Retina (tissue), 1 donor: ENCODE data around the gene AIG1.
"Not testable (repeated sequence)": the region's sequence is repeated elsewhere in the genome, so short reads cannot be mapped to it uniquely, and the experiment has no call there.

Experiments used
- DNase-seq: peaks from one replicate; pipeline ENCODE4 v3.0.0-alpha.2; 2016

AIG1 gene

DNA sequence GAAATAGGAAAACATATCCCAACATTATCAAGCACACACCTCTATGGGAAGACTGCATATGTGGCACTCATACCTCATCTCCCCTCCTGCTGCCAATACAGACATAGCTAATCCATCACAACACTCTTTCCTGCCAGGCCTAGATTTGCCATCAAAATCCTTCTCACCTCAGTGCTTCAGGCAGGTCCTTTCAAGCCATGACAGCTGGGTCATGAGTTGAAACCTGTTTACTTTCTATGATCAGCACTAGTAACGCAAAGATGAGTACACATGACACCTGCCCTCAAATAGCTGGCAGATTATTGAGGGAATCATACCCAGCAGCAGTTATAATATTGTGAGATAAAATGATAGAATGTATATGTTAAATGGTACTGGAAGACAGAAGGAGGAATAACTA lies 183.1 kb downstream of the AIG1 start:
- no peak for DNase-seq

DNA sequence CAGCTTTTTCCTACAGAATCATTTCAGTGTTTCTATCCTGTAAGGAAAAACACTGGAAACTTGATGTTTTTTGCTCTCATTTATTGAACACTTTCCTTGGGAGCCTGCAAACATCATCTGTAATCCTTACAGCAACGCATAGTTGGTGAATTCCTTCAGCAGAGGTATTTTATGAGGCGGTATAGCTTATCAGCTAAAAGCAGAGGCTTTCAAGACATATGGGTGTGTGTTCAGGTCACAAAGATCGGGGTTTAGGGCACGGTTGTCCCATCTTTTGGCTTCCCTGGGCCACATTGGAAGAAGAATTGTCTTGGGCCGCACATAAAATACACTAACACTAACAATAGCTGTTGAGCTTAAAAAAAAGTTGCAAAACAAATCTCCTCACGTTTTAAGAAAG lies 185.0 kb downstream of the AIG1 start:
- DNase-seq: no peak

DNA sequence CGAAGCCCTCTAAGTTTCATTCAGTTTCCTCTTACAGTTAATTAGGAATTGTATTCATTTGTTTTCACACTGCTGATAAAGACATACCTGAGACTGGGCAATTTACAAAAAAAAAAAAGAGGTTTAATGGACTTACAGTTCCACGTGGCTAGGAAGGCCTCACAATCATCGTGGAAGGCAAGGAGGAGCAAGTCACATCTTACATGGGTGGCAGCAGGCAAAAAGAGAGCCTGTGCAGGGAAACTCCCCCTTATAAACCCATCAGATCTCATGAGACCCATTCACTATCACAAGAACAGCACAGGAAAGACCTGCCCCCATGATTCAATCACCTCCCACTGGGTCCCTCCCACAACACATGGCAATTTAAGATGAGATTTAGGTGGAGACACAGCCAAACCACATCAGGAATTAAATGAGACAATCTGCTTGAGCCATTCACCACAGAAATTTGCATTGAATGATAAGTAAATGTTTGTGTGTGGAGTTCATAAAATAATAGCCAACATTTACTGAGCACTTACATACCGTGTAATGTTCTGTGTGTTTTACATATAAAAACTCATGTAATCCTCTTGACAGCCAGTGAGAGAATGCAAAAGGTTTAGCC lies 185.6 kb downstream of the AIG1 start:
- DNase-seq: not testable (repeated sequence)

DNA sequence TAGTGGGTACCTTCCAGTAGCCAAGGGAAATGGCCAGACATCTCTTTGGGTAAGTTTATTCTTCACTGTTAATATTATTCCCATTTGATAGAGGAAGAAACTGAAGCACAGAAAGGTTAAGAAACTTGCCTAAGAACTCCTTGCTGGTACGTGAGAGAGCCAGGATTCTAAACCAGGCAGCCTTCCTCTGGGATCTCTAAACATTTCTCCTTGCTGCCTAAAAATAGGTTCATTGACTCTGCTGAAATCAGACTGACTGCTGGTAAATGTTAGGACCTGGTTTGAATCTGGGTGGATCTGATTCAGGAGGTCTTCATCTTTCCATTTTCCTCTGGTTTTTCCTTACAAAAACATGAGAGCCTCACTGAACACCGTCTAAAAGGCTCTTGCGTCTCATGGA lies 186.9 kb downstream of the AIG1 start:
- no peak for DNase-seq

DNA sequence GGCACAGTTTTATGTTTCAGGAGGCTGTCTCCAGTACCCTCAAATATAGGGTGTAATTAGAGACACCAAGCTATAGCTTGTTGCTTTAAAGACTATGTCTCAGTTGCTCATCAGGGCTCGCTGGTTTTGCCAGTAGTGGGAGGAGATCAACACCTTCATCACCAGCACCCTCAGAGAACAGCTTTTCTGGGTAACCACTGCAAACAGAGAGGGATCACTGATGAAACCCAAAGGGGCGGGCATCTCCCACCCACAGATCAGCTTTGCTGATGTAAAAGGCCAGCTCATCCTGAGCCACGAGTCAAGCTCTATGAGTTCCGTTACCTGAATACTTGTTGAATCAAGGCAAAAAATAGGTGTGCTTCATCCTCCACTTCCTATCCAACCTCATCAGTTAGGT lies 187.7 kb downstream of the AIG1 start:
- no peak for DNase-seq

DNA sequence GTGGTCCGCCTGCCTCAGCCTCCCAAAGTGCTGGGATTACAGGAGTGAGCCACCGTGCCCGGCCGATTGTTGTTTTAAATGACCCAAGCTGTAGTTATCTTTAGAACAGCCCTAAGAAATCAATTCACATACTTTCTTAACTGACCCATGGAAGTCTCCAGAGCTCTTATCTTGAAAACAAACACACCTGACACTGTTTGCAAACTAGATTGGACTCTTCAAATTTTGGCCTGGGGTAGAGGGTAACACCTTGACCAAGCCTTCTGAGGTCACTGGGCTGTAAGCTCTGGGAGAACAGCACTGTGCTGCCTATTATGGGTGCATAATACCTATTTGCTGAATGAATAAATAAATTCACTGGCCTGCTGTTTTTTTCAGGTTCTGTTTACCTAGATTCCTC lies 190.6 kb downstream of the AIG1 start:
- DNase-seq: no peak

DNA sequence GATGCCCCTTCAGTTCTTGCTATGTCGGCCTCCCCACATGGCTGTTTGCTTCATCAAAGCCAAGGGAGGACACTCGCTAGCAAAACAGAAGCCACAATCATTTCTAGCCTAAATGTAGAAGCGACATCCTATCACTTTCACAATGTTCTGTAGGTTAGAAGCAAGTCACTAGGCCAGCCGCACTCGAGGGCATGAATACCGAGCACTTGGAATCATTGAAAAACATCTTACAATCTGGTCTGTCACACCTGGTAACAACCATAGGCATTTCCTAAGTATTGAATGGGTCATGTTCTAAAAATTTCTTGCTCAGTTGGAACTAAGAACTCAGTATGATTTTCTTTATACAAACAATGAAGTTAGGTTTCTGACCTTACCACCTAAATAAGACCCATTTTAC lies 192.3 kb downstream of the AIG1 start:
- DNase-seq: no peak

DNA sequence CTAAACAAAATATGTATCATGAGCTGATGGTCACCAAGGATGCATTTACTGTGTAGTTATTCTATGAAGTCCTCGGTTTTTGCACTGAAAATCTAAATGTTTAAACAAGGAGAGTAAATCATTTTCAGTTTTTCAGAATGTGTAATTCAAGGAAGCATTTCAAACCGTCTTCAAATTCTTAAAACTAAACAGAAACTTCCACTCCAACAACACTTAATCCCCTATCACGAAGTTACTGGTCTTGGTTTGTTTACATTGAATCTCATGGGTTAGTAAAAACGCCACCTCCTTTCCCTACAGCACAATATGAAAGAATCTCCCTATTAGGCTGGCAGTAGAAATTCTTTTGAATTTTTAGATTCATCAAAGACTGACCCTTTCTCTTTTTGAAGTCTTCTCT lies 192.9 kb downstream of the AIG1 start:
- DNase-seq: no peak

DNA sequence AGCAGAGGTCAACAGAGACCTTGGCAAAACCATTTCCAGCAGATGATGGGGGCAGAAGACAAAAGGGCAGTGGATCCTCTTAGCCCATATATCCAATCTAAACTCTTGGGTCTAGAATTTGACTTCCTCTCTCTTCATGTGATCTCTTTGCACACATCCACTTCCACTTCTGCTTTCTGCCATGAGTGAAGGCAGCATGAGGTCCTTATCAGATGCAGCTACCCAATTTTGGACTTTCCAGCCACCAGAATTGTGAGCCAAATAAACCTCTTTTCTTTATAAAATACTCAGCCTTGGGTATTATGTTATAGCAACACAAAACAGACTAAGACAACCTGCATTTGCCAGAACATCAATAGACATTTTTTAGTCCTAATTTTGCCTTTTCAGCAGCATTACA lies 198.3 kb downstream of the AIG1 start:
- DNase-seq: no peak

DNA sequence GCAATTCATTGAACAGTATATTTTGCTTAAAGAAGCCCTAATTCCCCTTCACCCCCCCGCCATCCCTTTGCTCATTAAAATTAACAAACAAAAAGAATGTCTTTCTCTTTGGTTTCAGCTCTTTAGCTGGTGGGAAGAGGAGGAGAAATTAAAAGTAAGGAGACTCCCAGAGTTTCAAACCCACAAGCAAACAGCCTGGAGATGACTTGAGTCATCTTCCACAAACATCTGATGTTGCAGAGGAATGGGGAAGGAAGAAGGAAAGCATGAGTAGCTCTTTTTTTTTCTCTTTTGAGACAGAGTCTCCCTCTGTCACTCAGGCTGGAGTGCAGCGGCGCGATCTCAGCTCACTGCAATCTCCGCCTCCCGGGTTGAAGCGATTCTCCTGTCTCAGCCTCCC lies 200.2 kb downstream of the AIG1 start:
- no peak for DNase-seq

DNA sequence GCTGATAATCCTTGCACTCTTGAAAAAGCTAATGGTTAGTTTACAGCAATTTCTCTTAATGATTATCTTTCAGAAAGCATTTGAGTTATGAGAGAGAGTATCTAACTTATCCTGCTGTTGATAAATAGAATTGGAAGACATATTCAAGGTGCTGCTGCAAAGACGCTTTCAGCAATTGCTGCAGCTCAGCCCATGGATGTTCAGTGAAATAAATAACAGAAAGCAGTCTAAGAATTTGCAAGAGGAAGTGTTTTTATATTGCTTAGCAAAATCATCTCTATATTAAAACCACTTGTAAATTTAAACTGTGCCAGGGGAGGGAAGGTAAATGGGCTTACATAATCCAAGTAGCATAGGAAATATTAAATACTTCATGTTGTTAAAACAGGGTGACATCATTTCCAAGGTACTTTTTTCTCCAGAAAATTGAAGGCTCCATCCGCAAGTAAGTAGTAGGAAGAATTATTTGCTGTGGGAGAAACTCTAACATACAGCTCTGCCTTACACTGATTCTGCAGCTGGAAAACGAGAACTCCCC lies 201.3 kb downstream of the AIG1 start:
- DNase-seq: no peak

DNA sequence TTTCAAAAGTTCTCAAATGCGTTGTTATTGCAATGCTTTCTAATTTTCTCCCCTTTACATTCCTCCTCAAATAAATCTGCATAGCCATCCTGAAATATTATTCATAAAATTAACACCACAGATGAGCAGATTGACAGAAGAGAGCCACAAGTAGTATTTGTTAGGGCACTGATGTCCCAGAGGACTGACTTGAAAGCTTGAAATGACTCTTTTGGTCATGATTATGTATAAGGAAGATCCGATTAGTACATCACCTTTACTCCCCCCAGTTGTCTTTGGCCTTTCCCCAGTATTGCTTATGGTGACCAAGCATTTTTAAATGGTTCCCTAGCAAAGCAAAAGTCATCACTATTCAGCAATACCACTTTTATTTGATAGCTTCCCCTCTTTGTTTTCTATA lies 202.2 kb downstream of the AIG1 start:
- no peak for DNase-seq

DNA sequence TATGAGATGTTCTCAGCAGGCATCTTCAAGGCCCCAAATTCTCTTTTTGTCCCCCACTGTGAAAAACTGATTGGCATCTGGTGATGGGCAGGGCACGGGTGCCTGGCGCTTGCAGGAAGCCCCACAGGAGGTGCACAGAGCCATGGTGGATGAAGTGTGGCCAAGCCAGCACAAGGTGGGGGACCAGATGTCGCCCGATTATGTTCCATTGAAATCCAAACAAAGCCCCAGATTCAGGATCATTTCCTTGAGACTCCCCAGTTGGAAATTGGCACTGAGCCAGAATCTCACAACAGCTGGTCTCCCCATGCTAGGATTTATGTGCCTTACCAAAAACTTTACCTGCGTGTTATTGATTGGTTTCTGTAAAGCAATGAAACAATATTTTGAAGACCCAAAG lies 203.7 kb downstream of the AIG1 start:
- DNase-seq: no peak

DNA sequence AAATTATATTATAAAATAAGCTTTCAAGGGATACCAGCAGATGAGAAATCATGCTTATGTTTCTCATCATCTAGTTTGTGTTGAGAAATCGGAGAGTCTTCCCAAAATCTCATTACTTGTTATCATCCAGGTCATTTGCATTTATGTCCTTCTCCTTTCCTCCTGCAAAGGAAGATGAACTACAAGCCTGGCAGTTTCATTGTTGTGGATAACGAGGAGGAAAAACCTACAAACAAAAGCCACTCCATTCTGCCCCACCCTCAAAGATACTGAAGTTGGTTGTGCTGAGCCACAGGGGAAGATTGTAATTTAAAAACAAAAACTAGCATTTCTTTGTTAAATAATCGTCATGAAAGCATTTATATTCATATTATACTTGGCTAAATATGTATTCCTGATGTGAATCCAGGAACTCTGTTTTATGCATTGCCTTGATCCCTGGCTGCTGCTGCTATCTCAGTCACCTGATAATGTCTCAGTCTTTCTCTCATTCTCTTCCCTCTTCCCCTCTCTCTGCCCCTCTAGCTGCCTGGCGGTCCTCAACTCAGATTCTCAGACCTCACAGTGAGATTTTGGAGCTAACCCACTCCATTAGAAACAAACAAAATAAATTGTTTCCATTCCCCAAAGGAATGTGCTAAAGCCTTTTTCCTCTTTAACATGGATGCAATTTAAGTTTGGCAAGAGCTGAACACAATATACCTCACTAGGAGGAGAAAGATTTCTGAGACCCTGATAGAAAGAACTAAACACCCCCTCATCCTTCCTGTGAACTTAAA lies 204.5 kb downstream of the AIG1 start:
- DNase-seq: no peak

DNA sequence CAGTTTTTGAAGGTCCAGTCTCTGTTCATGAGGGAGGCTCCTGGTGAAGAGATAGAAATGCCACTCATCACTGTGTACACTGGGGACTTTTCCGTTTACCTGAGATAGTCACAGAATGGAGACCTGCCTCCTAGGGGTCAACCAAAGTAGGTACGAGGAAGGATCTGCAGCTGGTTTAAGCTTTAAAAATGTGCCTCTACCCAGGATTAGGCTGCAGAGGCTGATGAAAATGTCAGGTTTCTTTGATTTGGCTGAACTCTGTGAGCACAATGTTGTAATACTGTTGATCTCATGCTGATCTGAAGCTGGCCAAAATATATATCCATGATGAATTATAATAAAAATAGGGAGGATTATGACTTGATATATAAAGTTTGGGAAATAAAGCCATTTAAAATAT lies 207.1 kb downstream of the AIG1 start:
- DNase-seq: no peak

DNA sequence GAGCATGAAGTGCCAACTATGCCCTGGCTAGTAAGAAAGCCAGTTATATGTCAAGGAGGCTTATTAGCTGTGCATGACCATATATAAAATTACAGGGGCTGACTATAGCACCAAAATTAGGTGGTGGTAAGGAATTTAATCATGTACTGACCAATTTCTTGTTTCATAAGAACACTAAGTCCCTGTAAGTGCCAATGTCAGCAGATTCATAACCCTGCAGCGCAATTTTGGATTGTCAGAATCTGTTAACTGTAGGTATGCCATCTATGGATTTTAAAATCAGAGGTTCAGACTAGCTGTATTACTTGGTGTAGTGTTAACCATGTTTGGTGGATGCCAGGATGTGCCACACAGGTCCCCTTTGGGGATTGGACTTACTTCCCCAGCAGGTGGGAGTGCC lies 207.8 kb downstream of the AIG1 start:
- no peak for DNase-seq

DNA sequence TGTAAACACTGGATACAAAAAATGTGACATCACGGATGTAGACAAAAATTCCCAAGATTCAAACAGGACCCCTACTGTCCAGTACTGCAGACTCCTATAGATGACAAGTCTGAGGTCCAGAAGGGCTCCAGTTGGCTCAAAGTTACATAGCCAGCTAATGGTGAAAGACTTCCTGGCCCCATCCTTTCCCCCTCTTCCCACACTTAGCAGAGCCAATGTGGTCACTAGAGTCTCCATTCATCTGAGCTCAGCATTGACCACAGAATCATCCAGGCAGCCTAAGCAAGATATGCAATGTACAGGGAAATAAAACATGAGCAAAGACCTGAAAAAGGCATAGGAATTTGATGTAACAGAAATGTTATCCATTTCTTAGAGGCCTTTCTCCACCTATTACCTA lies 209.3 kb downstream of the AIG1 start:
- DNase-seq: no peak

DNA sequence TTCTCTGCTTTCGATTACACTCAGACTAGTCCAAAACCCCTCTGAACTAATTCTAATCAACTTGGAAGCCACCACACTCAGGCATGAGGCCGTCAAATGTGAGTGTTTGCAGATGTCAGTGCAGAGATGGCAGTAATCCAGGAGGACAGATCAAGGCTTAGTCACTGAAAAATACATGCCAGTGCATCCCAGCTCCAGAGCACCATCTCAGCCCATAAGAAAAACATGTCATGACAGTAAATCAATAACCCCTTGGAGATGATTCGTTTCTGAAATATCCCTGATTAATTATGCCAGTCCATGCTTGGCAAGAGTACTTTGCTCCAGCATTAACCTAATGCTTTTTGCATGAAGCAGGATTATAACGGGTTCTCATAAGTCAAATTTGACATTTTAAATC lies 210.3 kb downstream of the AIG1 start:
- DNase-seq: peak; percentile 69

DNA sequence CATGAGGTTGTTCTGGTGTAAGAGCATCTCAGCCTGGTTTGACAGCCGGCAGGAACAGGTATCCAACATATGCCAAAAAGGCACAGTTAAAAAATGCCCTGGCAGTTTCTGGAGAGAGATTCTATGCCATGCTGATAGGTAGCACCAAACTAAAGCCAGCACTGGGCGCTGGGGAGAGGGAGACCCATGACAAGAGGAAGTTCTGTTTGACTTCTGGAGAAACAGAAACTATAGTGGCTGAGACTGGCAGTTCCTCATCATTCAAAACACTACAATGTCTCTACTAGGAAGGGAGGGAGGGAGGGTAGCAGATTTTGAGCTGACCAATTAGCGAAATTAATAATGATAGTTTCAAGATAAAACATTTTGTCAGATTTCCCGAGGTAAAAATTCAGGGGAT lies 215.7 kb downstream of the AIG1 start:
- DNase-seq: no peak

DNA sequence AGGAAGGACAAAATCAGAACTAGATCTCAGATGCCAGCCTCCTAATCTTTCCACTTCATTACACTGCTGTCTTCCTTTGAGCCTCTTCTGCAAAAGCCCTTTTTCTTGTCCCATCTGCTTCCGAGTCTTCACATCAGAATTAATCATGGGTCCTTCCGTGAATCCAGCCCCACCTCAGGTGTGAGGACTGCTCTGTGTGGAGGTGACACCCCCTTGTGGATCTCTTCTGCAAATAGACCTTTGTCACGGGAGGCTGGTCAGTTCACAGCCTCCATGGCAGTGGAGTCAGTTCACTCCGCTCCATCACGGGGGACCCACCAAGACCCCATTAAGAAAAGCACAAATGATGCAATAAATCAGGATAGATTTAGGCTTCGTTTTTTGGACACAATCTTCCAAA lies 218.7 kb downstream of the AIG1 start:
- peak; percentile 11 for DNase-seq

DNA sequence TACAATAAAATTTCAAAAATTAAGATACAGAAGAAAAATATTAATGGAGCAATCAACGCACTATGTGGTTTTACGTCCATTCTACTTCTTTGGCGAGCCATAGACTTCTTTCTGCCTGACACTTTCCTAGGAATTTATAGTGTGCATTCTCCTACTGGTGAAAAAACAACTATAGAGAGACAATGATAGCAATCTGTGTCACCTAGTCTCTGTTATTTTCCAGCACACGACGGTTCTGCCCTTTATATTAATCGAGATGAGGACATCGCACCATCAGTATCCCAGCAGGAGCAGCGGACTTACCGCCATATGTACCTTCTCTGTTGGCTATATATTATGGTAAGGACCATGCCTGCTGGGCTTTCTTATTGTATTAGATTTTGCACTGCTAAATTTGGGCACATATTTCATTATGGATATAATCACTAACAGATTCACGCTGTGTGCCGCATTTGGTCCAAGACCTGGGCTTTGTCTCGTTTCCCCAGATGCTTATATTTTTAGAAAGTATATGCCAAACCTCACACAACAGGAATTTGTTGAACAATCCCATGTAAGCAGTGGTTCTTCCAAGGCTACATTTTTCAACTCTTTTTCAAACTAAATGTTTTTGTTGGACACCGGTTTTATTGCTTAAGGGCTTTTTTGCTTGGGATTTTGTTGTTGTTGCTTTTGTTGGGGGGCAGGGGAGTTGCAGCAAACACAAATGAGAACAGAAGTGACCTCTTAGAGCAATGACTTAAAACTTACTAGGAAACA lies 223.4 kb downstream of the AIG1 start:
- no peak for DNase-seq

DNA sequence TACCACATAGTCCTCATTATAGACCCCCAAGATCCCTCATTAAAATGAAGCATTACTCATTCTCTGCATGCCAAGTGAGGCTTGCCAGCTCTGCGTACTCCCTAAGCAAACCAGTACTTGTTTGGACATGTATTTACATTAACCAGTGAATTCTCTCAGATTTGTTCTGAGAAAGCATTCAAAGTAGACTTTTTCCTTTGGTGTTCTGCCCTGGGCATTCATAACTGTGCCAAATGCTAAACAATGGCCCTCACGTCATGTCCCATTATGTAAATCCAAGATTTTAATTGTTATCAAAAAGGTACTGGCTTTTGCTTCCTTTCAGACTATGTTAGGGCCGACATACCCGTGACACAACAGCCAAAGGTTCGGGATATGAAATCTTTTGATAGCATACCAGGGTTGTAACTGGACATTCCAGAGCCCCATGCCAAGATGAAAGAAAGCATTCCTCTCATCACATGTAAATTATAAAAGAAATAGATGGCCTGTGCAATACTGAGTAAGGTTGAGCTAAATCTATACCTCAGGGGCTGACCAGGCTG lies 225.6 kb downstream of the AIG1 start:
- no peak for DNase-seq

DNA sequence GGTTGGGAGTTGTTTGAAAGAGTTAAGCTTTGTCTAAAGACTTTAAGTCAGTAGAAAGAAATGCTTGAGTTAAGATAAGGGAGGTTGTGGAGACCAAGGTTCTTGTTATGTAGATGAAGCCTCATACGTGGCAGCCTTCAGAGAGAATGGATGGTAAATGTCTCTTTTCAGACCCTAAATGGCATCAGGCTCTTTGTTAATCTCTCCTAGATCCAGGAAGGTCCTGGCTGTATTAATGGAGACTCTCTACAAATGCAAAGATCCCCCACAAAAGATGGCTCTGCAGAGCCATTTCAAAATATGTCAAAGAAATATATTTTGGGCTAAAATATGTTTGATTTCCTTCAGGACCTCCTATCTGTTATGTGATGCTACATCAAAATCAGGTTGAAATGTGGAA lies 228.2 kb downstream of the AIG1 start:
- no peak for DNase-seq

DNA sequence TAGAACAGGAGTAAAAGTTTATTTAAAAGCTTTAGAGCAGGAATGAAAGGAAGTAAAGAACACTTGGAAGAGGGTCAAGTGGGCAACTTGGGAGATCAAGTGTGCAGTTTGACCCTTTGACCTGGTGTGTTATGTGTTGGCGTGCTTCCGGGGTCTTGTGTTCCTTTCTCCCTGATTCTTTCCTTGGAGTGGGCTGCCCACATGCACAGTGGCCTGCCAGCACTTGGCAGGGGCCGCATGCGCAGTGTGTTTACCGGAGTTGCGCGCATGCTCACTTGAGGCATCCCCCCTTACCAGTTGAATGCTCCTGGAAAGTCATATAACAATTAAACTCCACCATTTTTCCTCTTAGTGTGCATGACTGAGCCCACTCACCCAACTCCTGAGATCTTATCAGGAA lies 229.5 kb downstream of the AIG1 start:
- DNase-seq: no peak
